Osteoblast (primary cell): Measurements from ENCODE around the gene KIAA0753. TPM values are rescaled to one million over a fixed set of nuclear protein-coding genes. Genes with fewer than 3 reads are reported as not detected.

Source experiments
- DNase-seq: peaks from one replicate; pipeline ENCODE4 v3.0.0; 2011; ENCODE audit warnings: low spot score, mixed read lengths; ENCODE audit not compliant: insufficient read length; ENCODE audit errors: missing footprints
- H2AFZ ChIP-seq: 2 replicates; pipeline ENCODE4 v1.6.0; 2011; ENCODE audit warnings: mild to moderate bottlenecking, low read length
- H3K27ac ChIP-seq: 2 replicates; pipeline ENCODE4 v1.5.1; 2011; ENCODE audit warnings: mild to moderate bottlenecking, low read depth, low read length, moderate library complexity
- H3K27me3 ChIP-seq: 2 replicates; pipeline ENCODE4 v1.6.0; 2012; ENCODE audit warnings: mild to moderate bottlenecking, control low read depth, inconsistent platforms, low read length, moderate library complexity; ENCODE audit not compliant: insufficient read depth
- H3K36me3 ChIP-seq: 2 replicates; pipeline ENCODE4 v1.5.1; 2011; ENCODE audit warnings: mild to moderate bottlenecking, low read length, control low read depth, moderate library complexity; ENCODE audit not compliant: insufficient read depth
- H3K4me1 ChIP-seq: 2 replicates; pipeline ENCODE4 v1.5.1; 2011; ENCODE audit warnings: mild to moderate bottlenecking, low read length, control low read depth, moderate library complexity; ENCODE audit not compliant: insufficient read depth
- H3K4me2 ChIP-seq: 2 replicates; pipeline ENCODE4 v1.6.0; 2011; ENCODE audit warnings: mild to moderate bottlenecking, low read length; ENCODE audit not compliant: insufficient read depth
- H3K4me3 ChIP-seq: fragments of 200-600 bp; sonication (generic); 3 replicates; pipeline ENCODE4 v1.5.1; 2012; ENCODE audit warnings: mild to moderate bottlenecking, low read length, inconsistent platforms; ENCODE audit not compliant: insufficient read depth
- H3K79me2 ChIP-seq: 2 replicates; pipeline ENCODE4 v1.6.0; 2012; ENCODE audit warnings: mild to moderate bottlenecking, low read length, control low read depth, inconsistent platforms; ENCODE audit not compliant: insufficient read depth
- H3K9me3 ChIP-seq: 2 replicates; pipeline ENCODE4 v1.5.1; 2011; ENCODE audit warnings: low read depth, low read length, control low read depth
- H4K20me1 ChIP-seq: 2 replicates; pipeline ENCODE4 v1.6.0; 2012; ENCODE audit warnings: mild to moderate bottlenecking, low read length, control low read depth; ENCODE audit not compliant: insufficient read depth
- CTCF ChIP-seq: IDR thresholded peaks from 2 replicates; pipeline ENCODE4 v1.5.1; 2011; ENCODE audit warnings: mild to moderate bottlenecking, low read depth, low read length, moderate library complexity; ENCODE audit errors: extremely low read depth
- total RNA-seq: library from RNA; depleted of rRNA; stranded (reverse); fragments of >200 nt; gene quantifications from 2 replicates; pipeline ENCODE4 v1.2.3, GENCODE V29; 2012

KIAA0753 gene
- total RNA-seq, 1 donor: 17.0 TPM

GRCh38 chr17:6677158-6677831 lies 36.8 kb upstream of the KIAA0753 start:
- peak; percentile 95 for DNase-seq
- no peak overlapping the region for H3K4me2 ChIP-seq

GRCh38 chr17:6676802-6677157 lies 36.3 kb upstream of the KIAA0753 start:
- peaks cover 4% of the 10 kb centered on the region for H3K4me1 ChIP-seq
- H2AFZ ChIP-seq: no peak overlapping the region
- no peak overlapping the region for H3K4me2 ChIP-seq
- TF ChIP-seq CTCF: no peak
- no peak overlapping the region for H3K27ac ChIP-seq
- H3K36me3 ChIP-seq: no peaks in the 10 kb centered on the region
- DNase-seq: no peak
- peaks cover 35% of the 10 kb centered on the region for H3K27me3 ChIP-seq
- no peaks in the 10 kb centered on the region for H3K9me3 ChIP-seq
- no peak overlapping the region for H3K4me3 ChIP-seq
- peaks cover 2% of the 10 kb centered on the region for H4K20me1 ChIP-seq
- H3K79me2 ChIP-seq: no peaks in the 10 kb centered on the region

More at GRCh38 chr17:6677158-6677831, 36.8 kb upstream of the KIAA0753 start:
- Histone ChIP-seq H3K4me3 (no peak overlapping the region), H3K36me3 (no peaks in the 10 kb centered on the region), H4K20me1 (peaks cover 2% of the 10 kb centered on the region), H3K27me3 (peaks cover 39% of the 10 kb centered on the region), H2AFZ (no peak overlapping the region), H3K27ac (no peak overlapping the region), H3K4me1 (peaks cover 4% of the 10 kb centered on the region), H3K79me2 (no peaks in the 10 kb centered on the region), H3K9me3 (no peaks in the 10 kb centered on the region)
- no peak for TF ChIP-seq CTCF

- no peak overlapping the region for H3K4me2 ChIP-seq
- TF ChIP-seq CTCF: no peak
- H3K36me3 ChIP-seq: no peaks in the 10 kb centered on the region
- no peak for DNase-seq
- no peak overlapping the region for H2AFZ ChIP-seq
- no peaks in the 10 kb centered on the region for H3K9me3 ChIP-seq
- peaks cover 34% of the 10 kb centered on the region for H3K27me3 ChIP-seq
- H3K27ac ChIP-seq: no peak overlapping the region
- no peak overlapping the region for H3K4me3 ChIP-seq
- no peaks in the 10 kb centered on the region for H3K79me2 ChIP-seq
- H4K20me1 ChIP-seq: peaks cover 2% of the 10 kb centered on the region
- H3K4me1 ChIP-seq: peaks cover 4% of the 10 kb centered on the region
Measured at GRCh38 chr17:6675201-6675825, 34.8 kb upstream of the KIAA0753 start.

- DNase-seq: no peak
- Histone ChIP-seq H3K79me2 (no peaks in the 10 kb centered on the region), H3K27me3 (peaks cover 32% of the 10 kb centered on the region), H3K4me1 (peaks cover 4% of the 10 kb centered on the region), H3K4me2 (no peak overlapping the region), H4K20me1 (peaks cover 2% of the 10 kb centered on the region), H3K9me3 (no peaks in the 10 kb centered on the region), H3K36me3 (no peaks in the 10 kb centered on the region), H3K4me3 (no peak overlapping the region), H3K27ac (no peak overlapping the region), H2AFZ (no peak overlapping the region)
- no peak for TF ChIP-seq CTCF
Measured at GRCh38 chr17:6674586-6674985, 34.1 kb upstream of the KIAA0753 start.
